LNCAP (cell line): ENCODE measurements around the gene PPARD.

Source experiments
- TF ChIP-seq, protein P1 (sequence below): fragments of 450-650 bp; IDR thresholded peaks from 2 replicates; pipeline ENCODE4 v1.5.1; 2017; ENCODE audit warnings: mild to moderate bottlenecking

Gene PPARD

DNA sequence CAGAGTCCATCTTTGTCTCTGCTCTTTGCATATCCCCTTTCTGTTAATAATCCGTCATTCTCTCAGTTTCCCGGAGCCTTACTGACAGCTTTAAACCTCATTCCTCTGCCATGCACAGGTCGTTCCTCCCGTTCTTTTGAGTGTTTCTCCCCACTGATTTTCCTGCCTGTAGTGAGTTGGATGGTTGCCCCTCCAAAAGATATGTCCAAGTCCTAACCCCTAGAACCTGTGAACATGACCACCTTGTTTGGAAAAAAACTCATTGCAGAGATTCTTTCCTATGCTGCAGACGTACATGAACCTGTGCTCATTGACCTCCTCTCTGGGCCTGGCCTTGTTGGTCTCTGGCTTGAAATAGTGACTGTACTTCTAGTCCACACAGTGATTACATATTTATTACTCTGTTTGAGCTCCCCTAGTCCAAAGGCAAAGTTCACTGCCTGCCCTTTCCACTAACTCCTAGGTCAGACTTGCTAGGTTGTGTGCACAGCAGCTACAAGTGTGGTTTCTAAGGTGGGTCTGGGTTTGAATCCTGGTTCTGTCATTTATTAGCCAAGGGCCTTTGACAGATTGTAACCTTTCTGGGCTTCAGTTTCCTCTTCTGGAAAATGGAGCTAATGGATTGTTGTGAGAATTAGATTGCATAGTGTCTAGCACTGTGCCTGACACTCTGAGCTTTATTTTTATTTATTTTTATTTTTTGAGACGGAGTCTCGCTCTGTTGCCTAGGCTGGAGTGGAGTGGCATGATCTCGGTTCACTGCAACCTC lies 29.3 kb downstream of the PPARD start:
- TF ChIP-seq, protein P1, sequence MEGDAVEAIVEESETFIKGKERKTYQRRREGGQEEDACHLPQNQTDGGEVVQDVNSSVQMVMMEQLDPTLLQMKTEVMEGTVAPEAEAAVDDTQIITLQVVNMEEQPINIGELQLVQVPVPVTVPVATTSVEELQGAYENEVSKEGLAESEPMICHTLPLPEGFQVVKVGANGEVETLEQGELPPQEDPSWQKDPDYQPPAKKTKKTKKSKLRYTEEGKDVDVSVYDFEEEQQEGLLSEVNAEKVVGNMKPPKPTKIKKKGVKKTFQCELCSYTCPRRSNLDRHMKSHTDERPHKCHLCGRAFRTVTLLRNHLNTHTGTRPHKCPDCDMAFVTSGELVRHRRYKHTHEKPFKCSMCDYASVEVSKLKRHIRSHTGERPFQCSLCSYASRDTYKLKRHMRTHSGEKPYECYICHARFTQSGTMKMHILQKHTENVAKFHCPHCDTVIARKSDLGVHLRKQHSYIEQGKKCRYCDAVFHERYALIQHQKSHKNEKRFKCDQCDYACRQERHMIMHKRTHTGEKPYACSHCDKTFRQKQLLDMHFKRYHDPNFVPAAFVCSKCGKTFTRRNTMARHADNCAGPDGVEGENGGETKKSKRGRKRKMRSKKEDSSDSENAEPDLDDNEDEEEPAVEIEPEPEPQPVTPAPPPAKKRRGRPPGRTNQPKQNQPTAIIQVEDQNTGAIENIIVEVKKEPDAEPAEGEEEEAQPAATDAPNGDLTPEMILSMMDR, result no peak

DNA sequence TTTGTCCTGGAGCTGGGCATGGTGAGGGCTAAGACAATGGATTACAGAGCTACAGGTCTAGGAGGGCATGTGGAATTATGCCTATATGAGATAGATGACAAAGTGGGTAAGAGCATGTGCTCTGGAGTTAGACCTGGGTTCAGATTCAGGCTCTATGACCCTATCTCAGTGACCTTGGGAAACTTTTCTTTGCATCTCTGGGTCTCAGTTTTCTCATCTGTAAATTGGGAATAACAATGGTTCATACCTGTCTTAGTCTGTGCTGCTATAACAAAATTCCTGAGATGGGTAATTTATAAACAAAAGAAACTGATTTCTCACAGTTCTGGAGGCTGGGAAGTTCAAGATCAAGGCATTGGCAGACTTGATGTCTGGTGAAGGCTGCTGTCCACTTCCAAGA lies 30.3 kb downstream of the PPARD start:
- TF ChIP-seq, protein P1, result no peak

DNA sequence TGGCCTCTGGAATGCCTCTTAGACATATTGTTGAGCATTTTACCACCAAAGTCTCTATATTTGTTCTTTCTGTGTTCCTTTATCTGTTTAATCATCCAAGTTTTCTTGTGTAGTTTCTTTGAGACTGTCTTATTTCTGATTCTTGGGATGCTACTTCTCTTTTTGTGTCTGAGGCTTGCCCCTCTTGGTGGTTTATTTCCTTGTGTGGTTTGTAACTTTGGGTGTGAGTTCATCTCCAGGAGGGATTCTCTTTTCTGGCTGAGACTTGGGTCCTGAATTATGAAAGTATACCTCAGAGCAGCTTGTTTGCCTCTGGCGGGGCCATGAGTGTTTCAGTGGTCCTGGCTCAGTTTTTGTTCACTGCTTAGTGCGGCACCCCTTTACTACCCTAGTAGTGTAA lies 33.9 kb downstream of the PPARD start:
- TF ChIP-seq, protein P1, result no peak

DNA sequence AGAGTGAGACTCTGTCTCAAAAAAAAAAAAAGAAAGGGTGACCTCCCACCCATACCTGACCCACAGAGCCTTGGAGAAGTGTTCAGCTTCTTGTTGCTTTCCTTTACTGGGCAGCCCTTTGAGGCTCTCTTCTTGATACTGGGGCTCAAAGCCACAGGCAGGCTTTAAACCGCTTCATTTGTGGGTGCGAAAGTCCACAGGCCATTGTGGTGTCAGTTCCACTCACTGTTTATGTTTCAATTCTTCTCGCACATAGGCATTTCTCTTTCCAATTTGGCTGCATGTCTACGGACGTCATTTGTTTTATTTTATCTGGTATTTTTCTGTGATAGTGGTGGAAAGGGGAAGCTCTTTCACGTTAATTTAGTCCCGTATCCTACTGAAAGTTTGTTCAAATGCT lies 34.6 kb downstream of the PPARD start:
- TF ChIP-seq, protein P1, result no peak

DNA sequence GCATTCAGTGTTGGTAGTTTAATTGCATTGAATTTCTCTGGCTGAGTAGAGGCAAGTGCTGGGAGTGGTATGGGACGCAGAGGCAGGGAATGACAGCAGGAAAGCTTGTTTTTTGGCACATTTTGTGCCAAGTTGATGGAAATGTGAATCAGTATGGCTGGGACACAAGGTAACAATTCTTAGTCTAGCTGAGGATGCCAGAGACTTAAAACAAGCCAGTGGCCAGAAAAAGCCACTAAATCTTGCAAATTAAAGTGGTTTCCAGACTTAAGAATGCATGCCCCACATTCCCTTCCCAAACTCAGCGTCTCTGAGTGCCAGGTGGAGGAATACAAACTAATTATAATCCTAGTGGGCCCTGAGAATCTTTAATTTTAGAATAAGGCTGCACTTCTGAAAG lies 35.9 kb downstream of the PPARD start:
- TF ChIP-seq, protein P1, result no peak

DNA sequence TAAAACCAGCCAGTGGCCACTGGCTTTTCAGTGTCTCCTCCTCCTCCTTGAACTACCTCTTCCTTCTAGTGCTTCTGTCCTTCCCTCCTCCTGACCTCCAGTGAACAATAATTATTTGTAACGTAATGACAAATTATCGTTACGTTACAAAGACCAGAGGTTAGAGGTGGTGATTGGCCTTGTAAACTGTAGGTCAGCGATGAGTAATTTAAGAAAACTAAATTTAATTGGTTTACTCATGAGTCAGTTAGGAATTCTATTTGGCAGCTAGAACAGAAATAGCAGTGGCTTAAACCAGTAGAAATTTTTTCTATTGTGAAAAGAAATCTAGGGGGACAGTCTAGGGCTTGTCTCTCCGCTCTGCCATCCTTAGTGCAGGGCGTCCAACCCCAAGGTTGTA lies 38.8 kb downstream of the PPARD start:
- TF ChIP-seq, protein P1, result no peak

DNA sequence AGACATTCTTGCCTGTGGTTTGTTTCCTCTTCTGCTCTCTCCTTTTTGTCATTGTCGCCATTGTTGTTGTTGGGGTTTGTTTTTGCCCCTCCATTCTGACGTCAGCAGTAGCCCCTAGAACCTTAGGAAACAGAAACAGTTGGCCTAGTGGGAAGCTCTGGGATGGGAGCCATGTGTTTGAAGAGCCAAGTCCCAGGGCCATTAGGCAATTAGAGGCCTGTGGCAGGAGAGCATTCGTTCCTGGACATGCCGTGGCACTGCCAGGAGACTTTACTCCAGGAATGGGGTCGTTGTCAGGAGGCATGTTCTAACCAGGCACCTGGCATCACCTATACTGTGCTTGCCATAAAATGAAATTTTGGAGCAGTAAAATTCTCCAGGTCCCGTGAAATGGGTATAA lies 39.7 kb downstream of the PPARD start:
- TF ChIP-seq, protein P1, result no peak
